Measurements from ENCODE around the gene HELQ. TPM values are rescaled to one million over a fixed set of nuclear protein-coding genes. Genes with fewer than 3 reads are reported as not detected.

Gene HELQ
- total and polyA plus RNA-seq, 9 of the 15 experiments (the other 6 are each of a cell fraction or from before 2014, with no cell fraction given): 3.5 to 15.2 (median 11.9) TPM

DNA sequence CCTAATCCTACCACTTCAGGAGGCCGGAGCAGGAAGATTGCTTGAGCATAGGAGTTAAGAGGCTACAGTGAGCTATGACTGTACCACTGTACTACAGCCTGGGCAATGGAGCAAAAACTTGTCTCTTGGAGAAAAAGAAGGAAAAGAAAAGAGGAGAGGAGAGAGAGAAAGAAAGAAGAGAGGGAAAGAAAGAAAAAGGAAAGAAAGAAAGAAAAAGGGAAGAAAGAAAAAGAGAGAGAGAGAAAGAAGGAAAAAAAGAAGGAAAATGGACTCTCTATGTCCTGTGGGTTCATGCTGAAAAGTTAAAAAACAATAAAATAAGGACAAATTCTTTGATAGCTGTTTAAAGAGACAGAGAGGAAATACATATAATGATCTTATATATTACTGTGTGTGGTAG, 42.6 kb upstream of the HELQ start:
- Histone ChIP-seq H3K9me1 (ENCODE audit: control insufficient read depth, insufficient read depth, low read length) (no peaks in the 10 kb centered on the region), H3K27ac (ENCODE audit: extremely low read depth, low read depth, low read length) (no peak overlapping the region), H3K4me3 (no peak overlapping the region), H3K36me3 (ENCODE audit: control insufficient read depth, insufficient read depth, low read length) (no peaks in the 10 kb centered on the region), H3K79me2 (ENCODE audit: control insufficient read depth, insufficient read depth, low read length) (no peaks in the 10 kb centered on the region), H2AFZ (ENCODE audit: low read depth, low read length) (no peak overlapping the region), H3K9ac (ENCODE audit: insufficient read depth in 1 of 2, low read depth in 2 of 2, low read length in 2 of 2) (no peak overlapping the region), H3K4me1 (replicated peaks in 1 of 2; ENCODE audit: control insufficient read depth in 2 of 2, insufficient read depth in 2 of 2, low read length in 2 of 2) (peaks cover 12 to 13% of the 10 kb centered on the region in 2 experiments; a peak in 4 of 5 replicates), H4K20me1 (replicated peaks; ENCODE audit: control insufficient read depth, insufficient read depth, low read length) (no peaks in the 10 kb centered on the region), H3K27me3 (ENCODE audit: control insufficient read depth in 2 of 2, insufficient read depth in 2 of 2, low read length in 2 of 2) (no peaks in the 10 kb centered on the region), H3K9me3 (replicated peaks; ENCODE audit: control insufficient read depth, insufficient read depth, low read depth, low read length) (no peaks in the 10 kb centered on the region), H3K4me2 (ENCODE audit: insufficient read depth, low read length) (no peak overlapping the region)
- CTCF ChIA-PET (ENCODE audit: low intra/inter-chr PET ratio): no interaction called here
- intact Hi-C loops (cut with micrococcal nuclease) (loop anchor here (5.0 kb wide), 2 partner anchors 39 to 41 kb away; partner anchors contain the start of genes GPAT3, HELQ and MRPS18C), in situ Hi-C loops (cut with MboI) (no loop called here)
- no TSS peak for BruUV-seq (replicated peaks)
- TF ChIP-seq, protein P1, sequence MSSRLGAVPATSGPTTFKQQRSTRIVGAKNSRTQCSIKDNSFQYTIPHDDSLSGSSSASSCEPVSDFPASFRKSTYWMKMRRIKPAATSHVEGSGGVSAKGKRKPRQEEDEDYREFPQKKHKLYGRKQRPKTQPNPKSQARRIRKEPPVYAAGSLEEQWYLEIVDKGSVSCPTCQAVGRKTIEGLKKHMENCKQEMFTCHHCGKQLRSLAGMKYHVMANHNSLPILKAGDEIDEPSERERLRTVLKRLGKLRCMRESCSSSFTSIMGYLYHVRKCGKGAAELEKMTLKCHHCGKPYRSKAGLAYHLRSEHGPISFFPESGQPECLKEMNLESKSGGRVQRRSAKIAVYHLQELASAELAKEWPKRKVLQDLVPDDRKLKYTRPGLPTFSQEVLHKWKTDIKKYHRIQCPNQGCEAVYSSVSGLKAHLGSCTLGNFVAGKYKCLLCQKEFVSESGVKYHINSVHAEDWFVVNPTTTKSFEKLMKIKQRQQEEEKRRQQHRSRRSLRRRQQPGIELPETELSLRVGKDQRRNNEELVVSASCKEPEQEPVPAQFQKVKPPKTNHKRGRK (tag; IDR thresholded peaks at IDR 0.05): peak; percentile 95
- no peak for TF ChIP-seq ZNF644 (tag; IDR thresholded peaks at IDR 0.05; ENCODE audit: low read depth)
- POLR2A ChIA-PET: no interaction called here
- DNase-seq (ENCODE audit: extremely low read depth in 1 of 4, low spot score in 3 of 4) (no peak), FAIRE-seq (no peak), ATAC-seq (no peak)
- 90% methylated on average over 1 of the region's 1 CpG for WGBS (ENCODE audit: insufficient coverage, low coverage, missing lambda C conversion rate)

Data from K562 (cell line).